Vagina (tissue), 2 donors: ENCODE measurements around the gene KRT81.

Experiments
- CTCF ChIP-seq, 3 experiments: fragments of 450-650 bp in 2 of 3; fragments of 200-600 bp in 1 of 3; sonication (generic) in 1 of 3; IDR thresholded peaks; one replicate each; pipeline ENCODE4 v1.5.1; 2017 to 2019; ENCODE audit warnings: antibody characterized with exemption in 3 of 3, mild to moderate bottlenecking in 2 of 3, moderate library complexity in 2 of 3
- POLR2A ChIP-seq, 2 donors: fragments of 450-650 bp; IDR thresholded peaks; one replicate each; pipeline ENCODE4 v1.6.1; 2017; ENCODE audit warnings: antibody characterized with exemption in 2 of 2, mild to moderate bottlenecking in 2 of 2, moderate library complexity in 2 of 2

- TF ChIP-seq POLR2A (IDR thresholded peaks at IDR 0.05), result no peak
- TF ChIP-seq CTCF (IDR thresholded peaks at IDR 0.05), result no peak
These were observed 29.6 kb upstream of the KRT81 start, which contains the start of gene KRT83 for GRCh38 chr12:52320784-52321400.
